Measurements from ENCODE around the gene VTI1B. TPM values are rescaled to one million over a fixed set of nuclear protein-coding genes. Genes with fewer than 3 reads are reported as not detected.

Gene VTI1B
- total RNA-seq, result 41.9 and 49.1 TPM in 2 replicates

GRCh38 chr14:67674480-67675218 lies at the start of gene VTI1B:
VTI1B (minus strand) TSS chr14:67674632; CDS start chr14:67674489, 143 bp downstream.

GRCh38 chr14:67701492-67701891 lies 27.1 kb upstream of the VTI1B start, which contains the start of gene RDH12:
RDH12 (plus strand) TSS chr14:67701886; CDS start chr14:67722643, 20,757 bp downstream.

GRCh38 chr14:67695394-67695949 lies 21.0 kb upstream of the VTI1B start, which contains the start of gene RDH11:
RDH11 (minus strand) TSS chr14:67695764; CDS start chr14:67695703, 61 bp downstream.

GRCh38 chr14:67619446-67620216 lies 54.8 kb downstream of the VTI1B start, which contains the start of gene ARG2:
ARG2 (plus strand) TSS chr14:67619920; CDS start chr14:67619978, 58 bp downstream.

GRCh38 chr14:67599698-67600561 lies 74.5 kb downstream of the VTI1B start, which contains the start of gene PIGH:
PIGH (minus strand) TSS chr14:67600268; CDS start chr14:67600203, 65 bp downstream.

Other genes starting within 250 kb of the VTI1B start
- 0.69 and 1.9 TPM in 2 replicates for gene TMEM229B, start 185.9 kb downstream of the VTI1B start, total RNA-seq
- 0.12 and 0.78 TPM in 2 replicates for gene PLEKHH1, start 141.3 kb downstream of the VTI1B start, total RNA-seq
- 12.1 and 20.3 TPM in 2 replicates for gene PIGH, start 74.4 kb downstream of the VTI1B start, total RNA-seq
- gene ARG2, start 54.7 kb downstream of the VTI1B start, total RNA-seq, result 2.0 and 5.9 TPM in 2 replicates
- gene RDH11, start 21.1 kb upstream of the VTI1B start, total RNA-seq, result 43.4 and 45.5 TPM in 2 replicates
- gene RDH12, start 27.3 kb upstream of the VTI1B start, total RNA-seq, result not detected in 2 replicates
- 10.7 and 16.2 TPM in 2 replicates for gene ZFYVE26, start 142.0 kb upstream of the VTI1B start, total RNA-seq
- gene RAD51B, start 145.1 kb upstream of the VTI1B start, total RNA-seq, result 4.0 and 5.8 TPM in 2 replicates